ENCODE results near the gene JADE3.

Gene JADE3

GRCh38 chrX:46992070-46992469, 79.8 kb downstream of the JADE3 start:
- DNase-seq (ENCODE audit: low read depth in 2 of 2, low spot score in 1 of 2) = no peak

GRCh38 chrX:46994096-46994495, 81.9 kb downstream of the JADE3 start:
- no peak for DNase-seq (ENCODE audit: low read depth in 2 of 2, low spot score in 1 of 2)

- no peak for DNase-seq (ENCODE audit: low read depth in 2 of 2, low spot score in 1 of 2)
Observed at GRCh38 chrX:47012131-47012530, 99.9 kb downstream of the JADE3 start.

GRCh38 chrX:47026198-47026597, 114.0 kb downstream of the JADE3 start:
- no peak for DNase-seq (ENCODE audit: low read depth in 2 of 2, low spot score in 1 of 2)

GRCh38 chrX:47030339-47030738, 118.1 kb downstream of the JADE3 start:
- DNase-seq (ENCODE audit: low read depth in 2 of 2, low spot score in 1 of 2) = no peak

GRCh38 chrX:47047989-47048388, 135.8 kb downstream of the JADE3 start:
- DNase-seq (ENCODE audit: low read depth in 2 of 2, low spot score in 1 of 2) = no peak

- no peak for DNase-seq (ENCODE audit: low read depth in 2 of 2, low spot score in 1 of 2)
Observed at GRCh38 chrX:47059142-47059874, 147.1 kb downstream of the JADE3 start.

GRCh38 chrX:47060708-47061107, 148.5 kb downstream of the JADE3 start:
- DNase-seq (ENCODE audit: low read depth in 2 of 2, low spot score in 1 of 2) = no peak

- DNase-seq (ENCODE audit: low read depth in 2 of 2, low spot score in 1 of 2) = no peak
Observed at GRCh38 chrX:47061238-47061919, 149.2 kb downstream of the JADE3 start.

- no peak for DNase-seq (ENCODE audit: low read depth in 2 of 2, low spot score in 1 of 2)
Observed at GRCh38 chrX:47063179-47063578, 151.0 kb downstream of the JADE3 start.

GRCh38 chrX:47068214-47068613, 156.0 kb downstream of the JADE3 start:
- no peak for DNase-seq (ENCODE audit: low read depth in 2 of 2, low spot score in 1 of 2)

GRCh38 chrX:47068720-47069119, 156.5 kb downstream of the JADE3 start:
- no peak for DNase-seq (ENCODE audit: low read depth in 2 of 2, low spot score in 1 of 2)

- DNase-seq (ENCODE audit: low read depth in 2 of 2, low spot score in 1 of 2) = no peak
Observed at GRCh38 chrX:47078129-47079043, 166.2 kb downstream of the JADE3 start, which contains the start of gene RGN. RGN (plus strand) TSS chrX:47078443; CDS start chrX:47081145, 2,702 bp downstream.

GRCh38 chrX:47080215-47080914, 168.1 kb downstream of the JADE3 start:
- DNase-seq (ENCODE audit: low read depth in 2 of 2, low spot score in 1 of 2) = no peak

GRCh38 chrX:47080915-47081236, 168.7 kb downstream of the JADE3 start:
- no peak for DNase-seq (ENCODE audit: low read depth in 2 of 2, low spot score in 1 of 2)

GRCh38 chrX:47091149-47091775, 179.0 kb downstream of the JADE3 start:
- no peak for DNase-seq (ENCODE audit: low read depth in 2 of 2, low spot score in 1 of 2)

- DNase-seq (ENCODE audit: low read depth in 2 of 2, low spot score in 1 of 2) = no peak
Observed at GRCh38 chrX:47093248-47093647, 181.0 kb downstream of the JADE3 start.

GRCh38 chrX:47093860-47094259, 181.6 kb downstream of the JADE3 start:
- DNase-seq (ENCODE audit: low read depth in 2 of 2, low spot score in 1 of 2) = no peak

- no peak for DNase-seq (ENCODE audit: low read depth in 2 of 2, low spot score in 1 of 2)
Observed at GRCh38 chrX:47097018-47097417, 184.8 kb downstream of the JADE3 start.

GRCh38 chrX:47098338-47099094, 186.3 kb downstream of the JADE3 start:
- no peak for DNase-seq (ENCODE audit: low read depth in 2 of 2, low spot score in 1 of 2)
